ENCODE data around the gene HOXB4.

DNA sequence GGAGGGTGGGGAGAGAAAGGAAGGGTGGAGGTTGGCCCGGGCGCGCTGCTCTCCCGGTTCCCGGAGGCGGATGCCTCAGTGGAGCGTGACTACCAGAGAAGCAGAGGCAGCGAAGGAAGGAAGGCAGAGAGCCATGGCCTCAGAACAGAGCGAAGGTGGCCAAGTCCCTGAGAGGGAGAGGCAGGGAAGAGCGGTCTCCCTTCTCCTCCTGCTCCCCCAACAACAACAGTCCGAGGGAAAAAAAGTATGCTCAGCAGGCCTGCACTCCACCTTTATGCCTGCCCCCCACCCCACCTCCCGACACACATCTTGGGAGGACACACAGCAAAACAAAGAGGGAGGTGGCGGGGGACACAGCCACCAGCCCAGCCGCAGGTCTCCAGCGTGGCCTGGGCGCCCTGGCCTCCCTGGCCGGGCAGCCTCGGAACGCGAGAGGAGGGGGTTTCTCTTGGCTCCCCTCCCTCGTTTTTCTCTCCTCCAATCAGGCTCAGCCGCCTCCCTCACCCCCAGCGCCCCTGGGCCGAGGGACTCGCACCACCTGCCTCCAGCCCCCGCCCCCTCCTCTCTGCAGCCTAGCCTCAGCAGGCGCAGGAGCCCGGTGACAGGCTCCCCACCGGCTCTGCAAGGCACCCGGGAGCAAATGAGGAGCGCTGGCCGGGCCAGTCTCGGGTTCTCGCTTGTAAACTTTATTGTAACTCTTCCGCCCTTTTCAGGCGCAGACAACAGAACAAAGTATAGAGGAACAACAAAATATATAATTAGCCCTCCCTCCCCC lies 33.7 kb upstream of the HOXB4 start:
- TF ChIP-seq, protein P1, sequence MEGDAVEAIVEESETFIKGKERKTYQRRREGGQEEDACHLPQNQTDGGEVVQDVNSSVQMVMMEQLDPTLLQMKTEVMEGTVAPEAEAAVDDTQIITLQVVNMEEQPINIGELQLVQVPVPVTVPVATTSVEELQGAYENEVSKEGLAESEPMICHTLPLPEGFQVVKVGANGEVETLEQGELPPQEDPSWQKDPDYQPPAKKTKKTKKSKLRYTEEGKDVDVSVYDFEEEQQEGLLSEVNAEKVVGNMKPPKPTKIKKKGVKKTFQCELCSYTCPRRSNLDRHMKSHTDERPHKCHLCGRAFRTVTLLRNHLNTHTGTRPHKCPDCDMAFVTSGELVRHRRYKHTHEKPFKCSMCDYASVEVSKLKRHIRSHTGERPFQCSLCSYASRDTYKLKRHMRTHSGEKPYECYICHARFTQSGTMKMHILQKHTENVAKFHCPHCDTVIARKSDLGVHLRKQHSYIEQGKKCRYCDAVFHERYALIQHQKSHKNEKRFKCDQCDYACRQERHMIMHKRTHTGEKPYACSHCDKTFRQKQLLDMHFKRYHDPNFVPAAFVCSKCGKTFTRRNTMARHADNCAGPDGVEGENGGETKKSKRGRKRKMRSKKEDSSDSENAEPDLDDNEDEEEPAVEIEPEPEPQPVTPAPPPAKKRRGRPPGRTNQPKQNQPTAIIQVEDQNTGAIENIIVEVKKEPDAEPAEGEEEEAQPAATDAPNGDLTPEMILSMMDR (IDR thresholded peaks at IDR 0.05), result no peak
- peak; percentile 90 for TF ChIP-seq SIN3A (IDR thresholded peaks at IDR 0.05; ENCODE audit: borderline replicate concordance, insufficient read depth, low read depth, low read length)
- TF ChIP-seq, protein P2, sequence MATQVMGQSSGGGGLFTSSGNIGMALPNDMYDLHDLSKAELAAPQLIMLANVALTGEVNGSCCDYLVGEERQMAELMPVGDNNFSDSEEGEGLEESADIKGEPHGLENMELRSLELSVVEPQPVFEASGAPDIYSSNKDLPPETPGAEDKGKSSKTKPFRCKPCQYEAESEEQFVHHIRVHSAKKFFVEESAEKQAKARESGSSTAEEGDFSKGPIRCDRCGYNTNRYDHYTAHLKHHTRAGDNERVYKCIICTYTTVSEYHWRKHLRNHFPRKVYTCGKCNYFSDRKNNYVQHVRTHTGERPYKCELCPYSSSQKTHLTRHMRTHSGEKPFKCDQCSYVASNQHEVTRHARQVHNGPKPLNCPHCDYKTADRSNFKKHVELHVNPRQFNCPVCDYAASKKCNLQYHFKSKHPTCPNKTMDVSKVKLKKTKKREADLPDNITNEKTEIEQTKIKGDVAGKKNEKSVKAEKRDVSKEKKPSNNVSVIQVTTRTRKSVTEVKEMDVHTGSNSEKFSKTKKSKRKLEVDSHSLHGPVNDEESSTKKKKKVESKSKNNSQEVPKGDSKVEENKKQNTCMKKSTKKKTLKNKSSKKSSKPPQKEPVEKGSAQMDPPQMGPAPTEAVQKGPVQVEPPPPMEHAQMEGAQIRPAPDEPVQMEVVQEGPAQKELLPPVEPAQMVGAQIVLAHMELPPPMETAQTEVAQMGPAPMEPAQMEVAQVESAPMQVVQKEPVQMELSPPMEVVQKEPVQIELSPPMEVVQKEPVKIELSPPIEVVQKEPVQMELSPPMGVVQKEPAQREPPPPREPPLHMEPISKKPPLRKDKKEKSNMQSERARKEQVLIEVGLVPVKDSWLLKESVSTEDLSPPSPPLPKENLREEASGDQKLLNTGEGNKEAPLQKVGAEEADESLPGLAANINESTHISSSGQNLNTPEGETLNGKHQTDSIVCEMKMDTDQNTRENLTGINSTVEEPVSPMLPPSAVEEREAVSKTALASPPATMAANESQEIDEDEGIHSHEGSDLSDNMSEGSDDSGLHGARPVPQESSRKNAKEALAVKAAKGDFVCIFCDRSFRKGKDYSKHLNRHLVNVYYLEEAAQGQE (IDR thresholded peaks at IDR 0.05; ENCODE audit: insufficient read depth in 1 of 2, low read depth in 2 of 2, low read length in 1 of 2), result no peak
- no peak for TF ChIP-seq TCF7L2 (IDR thresholded peaks at IDR 0.05; ENCODE audit: low read depth, low read length)

Measured in Panc1 (cell line).